ENCODE measurements around the gene PSG2. TPM values are rescaled to one million over a fixed set of nuclear protein-coding genes. Genes with fewer than 3 reads are reported as not detected.
"Not testable (repeated sequence)": the region's sequence is repeated elsewhere in the genome, so short reads cannot be mapped to it uniquely, and the experiment has no call there.

PSG2 gene
- total and polyA plus RNA-seq, 2 donors = not detected

- 71% methylated on average over 3 of the region's 3 CpGs for WGBS
- not testable (repeated sequence) for H3K4me3 ChIP-seq (ENCODE audit: low read depth, low read length); DNase-seq (ENCODE audit: extremely low spot score); H3K36me3 ChIP-seq (ENCODE audit: insufficient read depth); H3K4me1 ChIP-seq (ENCODE audit: insufficient read depth); H3K27ac ChIP-seq (ENCODE audit: low read depth)
Measured at GRCh38 chr19:43047966-43048365, 34.5 kb downstream of the PSG2 start.

GRCh38 chr19:43046578-43046977 is 35.9 kb downstream of the PSG2 start:
- WGBS = 74% methylated on average over 2 of the region's 2 CpGs
- not testable (repeated sequence) for H3K27ac ChIP-seq (ENCODE audit: low read depth); H3K36me3 ChIP-seq (ENCODE audit: insufficient read depth)

GRCh38 chr19:43043492-43044180 is 38.9 kb downstream of the PSG2 start:
- H3K4me3 ChIP-seq (ENCODE audit: low read depth, low read length); H3K4me1 ChIP-seq (ENCODE audit: insufficient read depth); H3K36me3 ChIP-seq (ENCODE audit: insufficient read depth); H3K27ac ChIP-seq (ENCODE audit: low read depth); DNase-seq (ENCODE audit: extremely low spot score): not testable (repeated sequence)
- 80% methylated on average over 1 of the region's 1 CpG for WGBS

More at GRCh38 chr19:43046578-43046977, 35.9 kb downstream of the PSG2 start:
- DNase-seq (ENCODE audit: extremely low spot score); H3K4me1 ChIP-seq (ENCODE audit: insufficient read depth); H3K4me3 ChIP-seq (ENCODE audit: low read depth, low read length): not testable (repeated sequence)

- H3K4me1 ChIP-seq (ENCODE audit: insufficient read depth); H3K4me3 ChIP-seq (ENCODE audit: low read depth, low read length); H3K27ac ChIP-seq (ENCODE audit: low read depth); H3K36me3 ChIP-seq (ENCODE audit: insufficient read depth); DNase-seq (ENCODE audit: extremely low spot score): not testable (repeated sequence)
- 37% methylated on average over 2 of the region's 2 CpGs for WGBS
Measured at GRCh38 chr19:43031645-43032044, 50.9 kb downstream of the PSG2 start.

- Histone ChIP-seq H3K27ac (ENCODE audit: low read depth) (no peak overlapping the region), H3K4me1 (ENCODE audit: insufficient read depth) (no peaks in the 10 kb centered on the region), H3K4me3 (ENCODE audit: low read depth, low read length) (no peak overlapping the region), H3K36me3 (ENCODE audit: insufficient read depth) (no peaks in the 10 kb centered on the region)
- WGBS = 71% methylated on average over 4 of the region's 4 CpGs
- no peak for DNase-seq (ENCODE audit: extremely low spot score)
Measured at GRCh38 chr19:43028866-43029265, 53.6 kb downstream of the PSG2 start.

GRCh38 chr19:43027985-43028384 is 54.5 kb downstream of the PSG2 start:
- not testable (repeated sequence) for H3K36me3 ChIP-seq (ENCODE audit: insufficient read depth); H3K4me1 ChIP-seq (ENCODE audit: insufficient read depth); DNase-seq (ENCODE audit: extremely low spot score); H3K27ac ChIP-seq (ENCODE audit: low read depth); H3K4me3 ChIP-seq (ENCODE audit: low read depth, low read length)
- WGBS = 62% methylated on average over 10 of the region's 10 CpGs

- not testable (repeated sequence) for H3K4me3 ChIP-seq (ENCODE audit: low read depth, low read length); H3K36me3 ChIP-seq (ENCODE audit: insufficient read depth); H3K27ac ChIP-seq (ENCODE audit: low read depth); H3K4me1 ChIP-seq (ENCODE audit: insufficient read depth); DNase-seq (ENCODE audit: extremely low spot score)
- WGBS = 81% methylated on average over 8 of the region's 8 CpGs
Measured at GRCh38 chr19:43027061-43027460, 55.4 kb downstream of the PSG2 start.

- not testable (repeated sequence) for DNase-seq (ENCODE audit: extremely low spot score); H3K4me1 ChIP-seq (ENCODE audit: insufficient read depth); H3K4me3 ChIP-seq (ENCODE audit: low read depth, low read length); H3K36me3 ChIP-seq (ENCODE audit: insufficient read depth); H3K27ac ChIP-seq (ENCODE audit: low read depth)
- WGBS = 69% methylated on average over 6 of the region's 6 CpGs
Measured at GRCh38 chr19:43026369-43026768, 56.1 kb downstream of the PSG2 start, which contains the start of gene PSG11. Gene PSG11 (minus strand): TSS chr19:43026469. CDS start chr19:43026372, 97 bp downstream.

- H3K27ac ChIP-seq (ENCODE audit: low read depth); H3K36me3 ChIP-seq (ENCODE audit: insufficient read depth); H3K4me1 ChIP-seq (ENCODE audit: insufficient read depth); H3K4me3 ChIP-seq (ENCODE audit: low read depth, low read length); DNase-seq (ENCODE audit: extremely low spot score): not testable (repeated sequence)
- 59% methylated on average over 4 of the region's 4 CpGs for WGBS
Measured at GRCh38 chr19:43022098-43022497, 60.4 kb downstream of the PSG2 start.

DNA sequence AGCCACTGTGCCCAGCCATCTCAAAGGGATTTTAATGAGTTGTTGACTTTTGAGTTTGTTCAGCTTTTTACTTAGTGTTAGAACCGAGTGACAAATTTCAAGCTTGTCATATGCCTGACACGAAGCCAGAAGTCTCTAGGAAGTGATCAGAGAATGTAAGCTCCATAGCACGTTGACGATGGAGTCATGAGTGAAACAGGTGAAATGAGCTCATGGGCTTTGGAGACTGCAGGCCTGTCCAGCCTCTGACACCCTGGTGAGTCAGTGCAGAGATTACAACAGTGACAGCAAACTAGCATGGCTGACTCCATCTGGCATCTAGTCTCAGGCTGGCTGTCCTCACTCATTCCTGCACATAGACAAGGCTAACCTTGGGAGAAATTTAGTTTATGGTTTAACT is 60.9 kb downstream of the PSG2 start:
- H3K4me3 ChIP-seq (ENCODE audit: low read depth, low read length); DNase-seq (ENCODE audit: extremely low spot score); H3K27ac ChIP-seq (ENCODE audit: low read depth); H3K36me3 ChIP-seq (ENCODE audit: insufficient read depth); H3K4me1 ChIP-seq (ENCODE audit: insufficient read depth): not testable (repeated sequence)
- 73% methylated on average over 4 of the region's 4 CpGs for WGBS

- H3K36me3 ChIP-seq (ENCODE audit: insufficient read depth); H3K4me1 ChIP-seq (ENCODE audit: insufficient read depth); DNase-seq (ENCODE audit: extremely low spot score); H3K4me3 ChIP-seq (ENCODE audit: low read depth, low read length); H3K27ac ChIP-seq (ENCODE audit: low read depth): not testable (repeated sequence)
Measured at GRCh38 chr19:43019588-43019987, 62.9 kb downstream of the PSG2 start.

Other genes with a start within 250 kb of the PSG2 start
- gene PSG1, start 203.0 kb downstream of the PSG2 start, total RNA-seq = not detected
- not detected for gene PSG1, start 203.0 kb downstream of the PSG2 start, polyA plus RNA-seq
- gene PSG6, start 164.8 kb downstream of the PSG2 start, total RNA-seq = not detected
- not detected for gene PSG6, start 164.8 kb downstream of the PSG2 start, polyA plus RNA-seq
- gene PSG7, start 145.5 kb downstream of the PSG2 start, total RNA-seq = not detected
- not detected for gene PSG7, start 145.5 kb downstream of the PSG2 start, polyA plus RNA-seq
- gene PSG11, start 56.2 kb downstream of the PSG2 start, total RNA-seq = not detected
- gene PSG11, start 56.2 kb downstream of the PSG2 start, polyA plus RNA-seq = not detected
- gene PSG5, start 103.8 kb upstream of the PSG2 start, total RNA-seq = not detected
- not detected for gene PSG5, start 103.8 kb upstream of the PSG2 start, polyA plus RNA-seq
- 0.11 TPM for gene PSG4, start 122.9 kb upstream of the PSG2 start, total RNA-seq
- not detected for gene PSG4, start 122.9 kb upstream of the PSG2 start, polyA plus RNA-seq
- gene PSG9, start 186.8 kb upstream of the PSG2 start, total RNA-seq = not detected
- not detected for gene PSG9, start 186.8 kb upstream of the PSG2 start, polyA plus RNA-seq